Dedifferentiated amniotic fluid mesenchymal stem cell (primary cell): ENCODE results near the gene MREG.
"Not testable (repeated sequence)": the region's sequence is repeated elsewhere in the genome, so short reads cannot be mapped to it uniquely, and the experiment has no call there.

Experiments
- DNase-seq: peaks from one replicate; pipeline ENCODE4 v3.0.0-alpha.2; 2016; ENCODE audit errors: extremely low spot score

Gene MREG

DNA sequence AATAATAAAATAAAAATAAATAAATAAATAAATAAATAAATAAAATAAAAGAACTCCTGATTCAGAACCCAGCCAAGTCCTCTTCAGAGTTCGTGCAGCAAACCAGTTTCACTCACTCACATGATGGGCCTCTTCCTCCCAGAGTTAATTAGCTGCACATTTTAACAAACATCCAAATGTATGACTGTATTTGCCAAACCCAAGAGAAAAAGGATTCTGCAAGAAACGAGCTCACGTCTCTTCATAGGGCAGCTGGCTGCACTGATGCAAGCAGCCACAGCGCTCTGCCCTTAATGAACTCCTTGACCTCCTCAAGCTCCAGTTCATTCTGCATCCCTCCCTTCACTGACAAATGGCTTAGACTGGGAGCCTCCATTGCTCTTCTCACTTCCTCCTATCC lies 55.1 kb downstream of the MREG start:
- DNase-seq, result no peak

DNA sequence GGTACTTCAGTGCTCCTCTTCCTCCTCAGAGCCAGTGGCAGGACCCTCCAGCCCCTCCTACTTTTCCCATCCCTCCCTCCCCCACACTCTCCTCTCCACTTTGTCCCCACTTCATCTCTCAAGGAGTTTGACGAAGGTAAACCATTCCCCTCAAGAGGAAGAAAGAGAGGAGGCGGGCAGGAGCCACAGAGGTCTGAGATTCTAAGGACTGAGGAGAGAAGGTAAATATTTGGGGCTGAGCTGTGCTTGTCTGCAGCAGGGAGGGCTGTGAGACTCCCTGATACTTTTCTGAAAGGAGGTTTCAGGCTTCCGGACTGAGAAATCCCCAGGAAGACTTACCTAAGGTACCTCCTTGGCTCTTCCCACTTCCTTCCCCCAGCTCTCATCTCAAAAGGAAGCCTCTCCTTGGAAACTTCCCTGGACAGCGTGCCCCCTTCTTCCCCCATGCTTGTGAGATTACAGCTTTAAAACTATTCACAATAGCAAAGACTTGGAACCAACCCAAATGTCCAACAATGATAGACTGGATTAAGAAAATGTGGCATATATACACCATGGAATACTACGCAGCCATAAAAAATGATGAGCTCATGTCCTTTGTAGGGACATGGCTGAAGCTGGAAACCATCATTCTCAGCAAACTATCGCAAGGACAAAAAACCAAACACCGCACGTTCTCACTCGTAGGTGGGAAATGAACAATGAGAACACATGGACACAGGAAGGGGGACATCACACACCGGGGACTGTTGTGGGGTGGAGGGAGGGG lies 55.8 kb downstream of the MREG start:
- DNase-seq, result not testable (repeated sequence)

DNA sequence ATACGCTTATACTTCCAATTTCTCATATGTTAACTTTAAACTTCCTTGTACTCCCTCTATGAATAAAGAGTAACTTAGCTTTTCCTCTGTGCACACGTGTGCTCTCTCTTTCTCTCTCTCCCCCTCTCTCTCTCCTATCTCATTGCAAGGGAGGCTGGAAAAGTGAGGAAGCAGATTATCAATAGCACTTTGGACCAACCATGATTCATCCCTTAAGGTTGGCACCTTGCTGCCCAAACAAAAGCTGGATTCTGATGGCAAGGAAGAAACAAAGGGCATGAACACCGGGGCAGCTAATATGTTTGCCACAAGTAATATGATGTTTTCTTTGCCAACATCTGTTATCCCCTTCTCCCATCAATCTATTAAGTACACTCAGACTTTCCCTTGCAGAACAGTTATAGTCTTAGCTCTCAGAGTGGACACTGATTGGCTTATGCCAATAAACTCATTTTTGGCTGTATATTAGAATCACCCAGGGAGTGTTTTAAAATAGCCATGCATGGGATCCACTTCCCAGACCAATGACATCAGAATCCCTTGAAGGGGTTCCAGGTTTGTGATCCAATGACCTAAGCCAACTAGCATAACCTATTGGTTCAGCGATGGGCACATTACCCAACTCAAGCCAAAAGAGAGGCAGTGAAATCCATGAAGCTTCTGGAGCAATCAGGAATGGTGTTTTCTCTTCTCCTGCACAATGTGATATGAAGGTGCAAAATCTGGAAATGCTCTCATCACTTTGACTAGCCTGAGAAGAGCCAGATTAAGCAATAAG lies 60.3 kb downstream of the MREG start:
- no peak for DNase-seq

DNA sequence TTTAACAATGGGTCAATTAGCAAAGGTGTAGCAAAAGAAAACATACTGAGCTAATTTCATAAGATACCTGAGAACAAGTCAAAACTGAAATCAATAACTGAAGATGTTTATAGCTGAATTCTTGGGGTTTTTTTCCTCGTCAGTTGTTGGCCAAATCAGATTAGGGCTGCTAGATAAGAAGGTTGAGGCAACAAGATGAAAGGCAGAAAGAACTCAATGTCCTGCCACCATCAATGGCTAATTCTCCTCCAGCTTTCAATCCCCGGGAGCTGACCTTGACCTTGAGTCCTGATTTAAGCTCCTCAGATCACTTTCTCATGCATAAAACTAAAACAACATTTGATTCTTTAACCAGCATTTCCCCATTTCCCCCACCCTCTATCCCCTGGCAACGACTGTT lies 61.8 kb downstream of the MREG start:
- DNase-seq, result no peak

DNA sequence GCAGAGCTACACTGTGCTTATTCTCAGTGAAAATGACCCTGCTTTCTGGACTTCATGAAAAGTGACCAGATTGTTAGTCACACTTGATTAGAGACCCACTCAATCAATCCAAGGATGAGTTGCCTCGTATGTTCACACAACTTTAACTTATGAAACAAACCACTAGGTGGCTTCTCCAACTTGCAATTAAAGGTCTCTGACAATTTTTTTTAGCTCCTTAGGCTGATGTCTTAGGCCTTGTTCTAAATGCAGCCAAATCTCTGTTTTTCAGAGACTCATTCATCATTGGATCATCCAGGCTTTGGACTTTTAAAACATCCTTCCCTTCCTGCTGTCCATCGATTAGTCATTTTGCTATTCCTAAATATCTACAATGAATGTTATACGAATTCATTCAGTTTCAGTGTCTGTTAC lies 63.4 kb downstream of the MREG start:
- no peak for DNase-seq

DNA sequence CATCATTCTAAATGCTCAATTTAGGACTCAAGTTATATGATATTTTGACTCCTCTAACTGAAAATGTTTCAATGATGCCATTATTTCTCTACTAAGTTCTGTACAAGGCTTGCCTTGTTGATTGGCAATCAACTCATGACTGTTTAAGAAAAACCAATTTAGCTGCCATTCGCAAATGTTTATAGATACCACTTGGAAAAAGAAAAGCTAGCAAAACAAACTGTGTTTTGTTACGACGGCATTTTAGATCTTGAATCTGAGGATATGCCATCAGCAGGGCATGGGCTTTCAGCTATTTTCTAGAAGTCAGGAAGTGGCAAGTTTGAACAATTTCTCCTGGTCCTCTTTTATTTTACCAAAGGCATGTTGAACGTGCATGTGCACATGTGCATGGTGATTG lies 65.3 kb downstream of the MREG start:
- DNase-seq, result no peak

DNA sequence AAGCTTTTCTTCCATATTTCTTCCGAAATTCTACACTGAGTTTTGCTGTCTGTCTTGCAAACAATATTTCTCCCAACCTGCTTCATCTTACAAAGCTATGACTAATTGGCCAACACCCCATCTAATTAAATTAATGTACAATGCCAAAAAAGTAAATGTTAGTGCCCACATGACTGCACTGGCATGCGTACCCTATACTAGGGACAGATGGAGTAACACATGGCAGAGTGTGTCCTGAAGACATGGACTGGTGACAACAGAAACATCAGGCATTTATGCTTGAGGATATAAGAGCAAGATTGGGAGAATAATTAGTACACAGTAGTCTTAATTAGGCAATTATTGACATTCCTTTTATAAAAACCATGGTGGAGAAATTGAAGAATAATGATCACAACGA lies 66.8 kb downstream of the MREG start:
- no peak for DNase-seq

DNA sequence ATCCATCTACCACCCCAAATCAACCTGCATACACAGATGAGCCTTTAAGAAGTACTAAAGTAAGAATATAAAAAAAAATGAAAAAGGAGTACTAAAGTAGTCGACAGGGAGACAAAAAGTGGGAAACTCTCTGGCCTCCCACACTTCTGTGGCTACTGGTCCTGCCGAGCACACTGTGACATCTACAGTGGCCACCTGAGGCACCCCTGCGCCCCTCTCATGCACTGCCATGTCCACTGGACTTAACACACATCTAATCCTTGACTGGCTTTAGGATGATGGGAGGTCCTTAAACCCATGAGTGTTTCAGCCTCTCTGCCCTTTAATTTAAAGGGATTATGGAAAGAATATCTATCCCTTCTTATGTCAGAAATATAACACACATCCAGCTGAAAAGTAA lies 71.2 kb downstream of the MREG start:
- no peak for DNase-seq

DNA sequence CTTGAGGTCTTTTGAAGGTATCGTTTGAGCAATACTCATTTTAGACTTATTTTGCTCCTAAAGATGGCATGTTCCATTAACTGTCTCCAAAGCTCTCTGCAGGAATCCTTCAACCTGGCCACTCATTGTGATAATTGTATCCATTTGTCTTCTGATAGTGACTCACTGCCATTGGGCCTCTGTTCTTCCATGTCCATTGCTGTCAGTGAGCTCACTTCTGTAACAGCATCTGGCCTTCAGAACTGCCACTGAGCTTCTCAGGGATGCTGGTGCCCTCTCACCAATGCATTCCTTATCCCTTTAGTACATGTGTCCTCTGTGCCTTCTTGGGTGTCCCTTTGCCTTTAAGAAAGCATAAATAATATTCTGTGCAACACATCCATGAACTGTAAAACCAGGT lies 71.6 kb downstream of the MREG start:
- no peak for DNase-seq

DNA sequence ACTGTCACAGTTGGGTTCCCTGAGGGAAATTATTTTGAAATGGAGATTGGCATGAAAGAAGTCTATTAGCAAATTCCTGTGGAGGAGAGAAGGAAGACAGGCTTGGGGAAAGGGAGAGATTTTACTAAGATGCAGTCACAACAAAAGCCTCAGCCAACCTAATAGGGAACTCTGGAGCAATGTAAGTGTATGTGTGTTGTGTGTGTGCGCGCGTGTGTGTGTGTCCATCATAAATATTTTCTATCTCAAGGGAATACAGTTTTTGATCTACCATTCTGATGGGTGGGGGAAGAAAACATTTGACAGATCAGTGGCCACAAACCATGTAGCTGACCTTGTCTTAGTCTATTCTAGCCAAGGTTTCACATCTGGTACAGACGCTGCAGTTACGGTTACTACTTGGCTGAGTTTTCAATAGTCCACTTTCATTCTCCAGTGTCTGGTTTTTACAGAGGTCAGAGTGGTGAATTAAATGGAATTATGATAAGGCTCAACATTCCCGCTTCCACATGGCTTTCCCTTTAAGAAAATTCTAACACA lies 72.6 kb downstream of the MREG start:
- DNase-seq, result no peak

DNA sequence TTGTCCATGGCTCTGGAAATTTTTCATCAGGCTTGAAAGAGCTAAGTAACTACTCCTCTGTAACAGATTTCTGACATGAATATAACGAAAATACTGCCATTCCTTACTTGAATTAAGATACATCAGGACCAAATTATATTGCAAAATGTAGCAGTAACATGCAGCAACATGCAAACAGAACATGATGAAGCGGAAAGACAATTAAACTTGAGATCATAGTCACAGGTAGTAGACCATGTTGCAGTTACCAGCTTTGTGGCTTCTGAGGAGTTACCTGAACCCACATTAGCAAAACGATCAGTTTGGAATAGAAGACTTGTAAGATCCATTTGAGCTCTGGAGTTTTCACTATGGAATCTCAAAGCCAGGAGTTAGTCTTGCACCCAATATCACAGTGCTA lies 76.2 kb downstream of the MREG start:
- DNase-seq, result no peak

DNA sequence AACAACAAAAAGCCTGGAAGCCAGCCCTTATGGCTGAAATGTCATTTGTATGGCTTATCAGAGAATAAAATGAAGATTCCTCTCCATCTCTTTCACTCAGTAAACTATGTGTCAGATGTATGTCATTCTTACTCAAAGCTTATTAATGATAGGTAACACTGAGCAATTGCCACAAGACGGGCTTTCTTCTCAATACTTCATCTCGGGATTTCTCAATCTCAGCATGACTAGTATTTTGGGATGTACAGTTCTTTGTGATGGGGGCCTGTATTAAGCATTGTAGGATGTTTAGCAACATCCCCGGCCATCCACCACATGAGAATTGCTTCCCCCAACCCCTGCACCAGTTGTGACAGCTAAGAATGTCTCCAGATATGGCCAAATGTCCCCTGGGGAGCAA lies 80.2 kb downstream of the MREG start:
- no peak for DNase-seq

DNA sequence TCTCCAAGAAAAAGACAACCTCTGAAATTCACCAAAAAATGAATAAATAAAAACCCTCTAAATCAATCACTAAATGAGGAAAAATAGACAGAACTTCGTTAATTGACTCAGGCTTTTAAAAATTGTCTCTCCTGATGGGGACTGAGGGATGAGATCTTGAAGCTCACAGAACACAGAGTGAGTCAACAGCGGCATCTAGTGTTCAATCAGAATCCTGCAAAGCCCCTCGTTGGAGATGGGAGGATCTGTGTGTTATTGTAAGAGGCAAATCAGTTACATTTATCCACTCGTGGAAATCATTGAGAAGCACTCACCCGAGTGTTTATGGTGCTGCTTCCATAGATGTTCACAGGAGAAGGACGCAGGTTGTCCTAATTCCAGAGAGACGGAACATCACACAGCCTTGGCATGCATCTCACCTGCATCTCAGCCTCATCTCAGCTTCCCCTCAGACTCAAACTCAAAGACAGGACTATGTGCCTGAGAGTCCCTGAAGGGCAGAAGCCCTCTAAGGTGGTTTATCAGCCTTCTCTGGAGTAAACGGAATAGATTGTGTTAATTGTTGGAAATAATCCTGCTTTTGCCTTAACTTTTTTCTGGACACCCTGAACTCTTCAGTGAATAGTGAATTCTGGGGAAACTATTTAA lies 82.0 kb downstream of the MREG start:
- DNase-seq, result peak; percentile 88

DNA sequence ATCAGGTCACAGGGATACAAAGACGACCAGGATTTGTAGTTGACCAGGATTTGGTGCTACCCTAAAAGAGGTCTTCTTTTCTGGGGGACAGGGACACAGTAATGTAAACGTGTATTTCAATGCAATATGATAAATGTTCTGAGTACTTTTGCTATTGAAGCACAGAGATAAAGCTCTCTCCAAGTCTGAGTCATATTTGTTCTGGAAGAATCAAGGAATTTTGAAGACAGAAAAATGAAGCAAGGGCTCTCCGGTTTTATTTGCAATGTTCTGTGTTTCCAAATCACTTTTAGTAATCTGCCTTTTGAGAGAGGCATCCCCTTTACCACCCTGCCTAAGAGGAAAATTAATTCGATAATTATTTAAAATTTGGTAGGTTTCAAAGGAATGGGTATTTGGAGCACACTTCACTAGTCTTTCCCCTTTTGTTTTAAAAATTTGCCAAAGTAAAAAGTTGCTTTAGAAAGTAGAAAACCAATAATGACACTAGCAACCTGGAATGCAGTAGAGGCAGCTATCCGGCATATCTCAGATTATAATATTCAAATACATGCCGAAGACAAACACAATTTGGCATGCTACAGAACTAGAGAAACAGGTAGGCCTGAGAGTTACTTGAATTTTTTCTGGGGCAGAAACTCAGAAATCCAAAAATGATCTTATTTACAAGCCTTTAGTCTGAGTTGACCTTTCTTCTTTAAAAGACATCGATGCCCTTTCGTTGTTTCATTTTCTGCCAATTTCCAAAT lies 82.7 kb downstream of the MREG start:
- no peak for DNase-seq

DNA sequence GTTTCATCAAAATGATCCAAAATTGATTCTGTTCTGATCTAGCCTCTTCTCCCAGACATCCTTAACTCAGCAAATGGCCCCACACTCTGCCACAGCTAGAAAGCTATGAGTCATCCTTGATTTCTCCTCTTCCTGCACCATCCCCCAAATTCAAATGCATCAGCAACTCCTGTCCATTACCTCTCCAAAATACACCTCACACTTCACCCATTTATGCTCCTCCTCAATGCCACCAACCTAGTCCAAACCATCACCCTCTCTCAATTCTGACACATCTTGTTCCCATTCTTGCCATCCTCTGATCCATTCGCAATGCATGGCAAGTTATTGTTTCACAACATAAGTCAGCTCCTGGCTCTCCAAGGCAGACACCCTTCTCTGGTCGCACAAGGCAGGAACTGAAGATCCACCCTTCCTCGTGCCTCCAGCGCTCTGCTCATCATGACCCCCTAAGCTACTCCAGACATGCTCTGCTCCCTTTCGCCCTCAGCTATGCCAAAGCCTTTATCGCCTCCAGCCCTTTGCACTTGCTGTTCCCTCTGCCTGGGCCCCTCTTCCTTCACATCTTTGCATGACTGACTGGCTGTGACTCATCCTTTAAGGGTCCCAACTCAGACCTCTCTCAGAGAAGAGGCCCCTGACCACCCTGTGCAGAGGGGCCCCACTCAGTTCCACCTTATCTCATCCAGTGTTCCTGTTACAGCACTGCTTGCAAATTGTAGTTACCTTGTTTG lies 83.6 kb downstream of the MREG start:
- no peak for DNase-seq

DNA sequence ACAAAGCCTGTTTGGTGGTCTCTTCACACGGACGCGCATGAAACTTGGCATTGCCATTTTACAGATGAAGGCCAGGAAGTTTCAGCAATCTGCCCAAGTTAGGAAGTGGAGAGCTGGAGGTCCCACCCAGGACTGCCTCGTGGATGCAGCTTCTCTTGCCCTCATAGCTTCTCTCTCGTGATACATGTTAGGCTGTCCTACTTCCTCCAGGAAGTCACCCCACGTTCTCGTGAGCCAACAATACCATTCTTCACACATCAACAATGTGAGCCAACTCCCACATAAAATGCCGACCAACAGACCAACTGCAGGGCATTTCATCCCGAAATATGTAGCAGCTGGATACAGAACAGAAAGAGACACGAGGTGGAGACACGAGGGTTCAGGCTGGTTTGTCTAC lies 85.3 kb downstream of the MREG start:
- no peak for DNase-seq

DNA sequence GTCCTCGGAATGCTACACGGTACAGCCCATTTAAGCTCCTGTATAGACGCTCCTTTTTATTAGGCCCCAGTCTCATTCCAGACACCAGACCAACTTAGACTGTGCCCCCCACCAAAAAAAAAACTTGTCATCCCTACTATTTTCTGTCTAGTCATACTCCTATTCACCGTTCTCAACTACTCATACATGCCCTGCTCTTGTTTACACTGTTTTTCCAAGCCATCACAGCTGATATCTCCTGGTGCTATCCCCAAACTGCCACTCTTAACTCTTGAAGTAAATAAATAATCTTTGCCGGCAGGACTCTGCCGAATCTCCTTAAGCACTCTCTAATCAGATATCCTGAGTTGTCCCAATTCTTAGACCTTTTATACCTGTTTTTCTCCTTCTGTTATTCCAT lies 86.4 kb downstream of the MREG start:
- not testable (repeated sequence) for DNase-seq

DNA sequence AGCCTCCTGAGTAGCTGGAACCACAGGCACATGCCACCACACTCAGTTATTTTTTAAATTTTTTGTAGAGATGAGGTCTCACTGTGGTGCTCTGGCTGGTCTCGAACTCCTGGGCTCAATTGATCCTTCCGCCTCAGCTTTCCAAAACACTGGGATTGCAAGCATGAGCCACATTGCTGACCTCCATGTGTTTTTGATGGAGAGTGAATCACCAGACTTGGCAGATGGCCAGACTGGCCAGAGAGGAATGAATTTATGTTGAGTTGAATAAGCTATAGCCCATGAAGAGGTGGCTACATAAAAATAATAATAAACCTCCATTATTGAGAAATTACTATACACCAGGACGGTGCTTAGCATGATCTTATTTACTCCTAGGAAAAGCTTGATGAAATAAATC lies 91.5 kb downstream of the MREG start:
- peak; percentile 47 for DNase-seq

DNA sequence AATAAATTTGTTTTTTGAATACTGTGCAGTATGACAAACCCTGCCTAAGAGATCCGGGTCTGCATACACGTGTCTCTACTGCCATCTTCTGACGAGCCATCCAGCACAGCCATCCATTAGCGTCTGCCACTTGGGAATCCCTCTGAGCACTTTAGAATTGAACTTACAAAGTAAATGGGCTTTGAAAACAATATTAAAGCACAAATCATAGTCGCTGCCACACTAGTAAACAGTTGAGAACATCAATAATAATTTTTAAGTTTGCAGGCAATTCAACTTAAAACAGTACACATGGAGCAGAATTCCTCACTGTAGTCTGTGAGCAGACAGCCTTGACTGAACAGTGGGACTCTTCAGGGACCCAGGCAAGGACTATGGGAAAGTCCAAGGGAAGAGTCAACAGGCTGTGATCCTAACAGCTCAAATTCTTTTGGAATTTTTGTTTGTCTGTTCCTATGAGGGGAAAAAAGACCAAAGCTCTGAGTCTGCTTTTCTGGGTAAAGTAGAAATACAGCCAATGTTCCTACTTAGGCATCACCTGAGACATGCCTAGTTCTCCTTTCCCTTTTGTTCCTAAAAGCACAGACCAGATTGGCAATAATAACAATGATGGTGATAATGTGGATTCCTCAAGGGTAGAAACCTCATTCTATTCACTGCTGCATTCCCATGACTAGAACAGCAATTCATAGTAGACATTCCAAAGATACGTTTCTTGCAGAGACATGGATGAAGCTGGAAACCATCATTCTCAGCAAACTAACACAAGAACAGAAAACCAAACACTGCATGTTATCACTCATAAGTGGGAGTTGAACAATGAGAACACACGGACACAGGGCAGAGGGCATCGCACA lies 92.9 kb downstream of the MREG start:
- peak; percentile 72 for DNase-seq

DNA sequence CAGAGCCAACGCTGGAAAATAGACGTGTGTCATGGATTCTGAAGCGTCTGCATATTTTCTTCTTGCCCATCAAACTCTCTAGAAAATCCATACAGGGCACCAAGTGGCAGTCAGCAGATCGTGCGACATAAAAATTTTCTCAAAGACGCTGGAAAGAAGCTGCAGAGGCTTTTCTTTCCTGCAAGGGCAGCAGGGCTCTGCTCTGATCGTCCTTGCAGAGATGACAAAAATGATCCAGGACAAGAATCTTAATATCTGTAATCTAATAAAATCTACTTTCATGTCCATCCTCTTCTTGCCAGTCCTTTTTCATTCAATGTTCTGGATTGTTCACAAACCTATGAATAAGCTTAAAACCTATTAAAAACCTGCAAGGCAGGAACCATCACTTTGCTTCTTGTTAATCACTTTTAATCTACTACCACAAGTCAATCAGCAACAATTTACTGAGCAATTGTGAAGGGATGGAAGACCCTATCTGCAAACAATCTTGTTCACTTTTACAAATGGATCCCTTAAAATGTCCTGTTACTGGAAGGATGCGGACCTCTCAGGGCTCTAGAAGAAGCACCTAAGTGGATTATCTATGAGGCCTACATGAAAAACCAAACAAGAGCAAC lies 93.6 kb downstream of the MREG start:
- no peak for DNase-seq
